HepG2 (cell line): ENCODE results near the gene KHNYN. TPM values are rescaled to one million over a fixed set of nuclear protein-coding genes. Genes with fewer than 3 reads are reported as not detected.

Source experiments
- CENPT ChIP-seq: sonication (generic); formaldehyde crosslinking; IDR thresholded peaks from 2 replicates; pipeline ENCODE4 v1.8.0; 2022; ENCODE audit warnings: low read depth, mild to moderate bottlenecking, moderate library complexity, missing genetic modification reagents
- HMG20A ChIP-seq: IDR thresholded peaks from 2 replicates; pipeline ENCODE4 v1.6.1; 2016; ENCODE audit warnings: borderline replicate concordance
- KLF15 ChIP-seq: sonication (generic); formaldehyde crosslinking; IDR thresholded peaks from 2 replicates; pipeline ENCODE4 v1.8.1; 2023; ENCODE audit warnings: borderline replicate concordance, mild to moderate bottlenecking, inconsistent platforms, missing genetic modification reagents, mixed read lengths
- MATR3 ChIP-seq: sonication (generic); formaldehyde crosslinking; IDR thresholded peaks from 2 replicates; pipeline ENCODE4 v1.4.0; 2020; ENCODE audit warnings: missing genetic modification reagents
- MXD1 ChIP-seq: sonication (generic); formaldehyde crosslinking; IDR thresholded peaks from 2 replicates; pipeline ENCODE4 v1.4.0; 2020; ENCODE audit warnings: mild to moderate bottlenecking, missing genetic modification reagents
- NFRKB ChIP-seq: fragments of 450-650 bp; IDR thresholded peaks from 2 replicates; pipeline ENCODE4 v1.6.1; 2017
- NR2C2 ChIP-seq: sonication (generic); formaldehyde crosslinking; IDR thresholded peaks from 2 replicates; pipeline ENCODE4 v1.4.0; 2020; ENCODE audit warnings: missing genetic modification reagents, mild to moderate bottlenecking, moderate library complexity, borderline replicate concordance
- REL ChIP-seq: sonication (generic); formaldehyde crosslinking; conservative IDR thresholded peaks from 2 replicates; pipeline ENCODE4 v1.8.0; 2022; ENCODE audit warnings: mild to moderate bottlenecking, missing genetic modification reagents, moderate library complexity
- SP4 ChIP-seq: sonication (generic); formaldehyde crosslinking; IDR thresholded peaks from 2 replicates; pipeline ENCODE4 v1.8.1; 2023; ENCODE audit warnings: mild to moderate bottlenecking, missing genetic modification reagents
- UBTF ChIP-seq: sonication (generic); formaldehyde crosslinking; IDR thresholded peaks from 2 replicates; pipeline ENCODE4 v1.4.0; 2020; ENCODE audit warnings: mild to moderate bottlenecking, missing genetic modification reagents
- ZBTB42 ChIP-seq: sonication (generic); formaldehyde crosslinking; IDR thresholded peaks from 2 replicates; pipeline ENCODE4 v1.5.0; 2020; ENCODE audit warnings: mild to moderate bottlenecking, missing genetic modification reagents
- ZFY ChIP-seq: sonication (generic); formaldehyde crosslinking; IDR thresholded peaks from 2 replicates; pipeline ENCODE4 v1.4.0; 2020; ENCODE audit warnings: missing genetic modification reagents
- ZKSCAN8 ChIP-seq: IDR thresholded peaks from 2 replicates; pipeline ENCODE4 v1.6.1; 2016; ENCODE audit warnings: borderline replicate concordance, missing genetic modification reagents, missing compliant biosample characterization
- ZNF138 ChIP-seq: sonication (generic); formaldehyde crosslinking; IDR thresholded peaks from 2 replicates; pipeline ENCODE4 v1.5.0; 2020; ENCODE audit warnings: mild to moderate bottlenecking, low read depth, missing genetic modification reagents
- ZNF407 ChIP-seq: sonication (generic); formaldehyde crosslinking; IDR thresholded peaks from one replicate; pipeline ENCODE4 v1.5.1; 2020; ENCODE audit warnings: mild to moderate bottlenecking, missing genetic modification reagents; ENCODE audit errors: not compliant biosample characterization
- ZNF737 ChIP-seq: sonication (generic); formaldehyde crosslinking; IDR thresholded peaks from 2 replicates; pipeline ENCODE4 v1.5.0; 2020; ENCODE audit warnings: missing genetic modification reagents, mild to moderate bottlenecking, borderline replicate concordance
- ZNF83 ChIP-seq: sonication (generic); formaldehyde crosslinking; IDR thresholded peaks from 2 replicates; pipeline ENCODE4 v1.4.0; 2020; ENCODE audit warnings: missing genetic modification reagents, mild to moderate bottlenecking, borderline replicate concordance
- polyA plus RNA-seq, 8 experiments: library from polyadenylated mRNA; depleted of rRNA in 3 of 8; stranded (reverse) in 7 of 8; unstranded in 1 of 8; fragments of >200 nt; fragmentation: Illumina TruSeq in 4 of 8; extraction: Trizol in 4 of 8; gene quantifications; 2 replicates each; pipeline versions ENCODE4 v1.2.1 to v1.2.3, GENCODE V29; 2011 to 2016; ENCODE audit warnings: low read depth in 4 of 8, missing spikeins in 1 of 8, mixed read lengths in 1 of 8; ENCODE audit not compliant: insufficient read depth in 1 of 8
- total RNA-seq, 5 experiments: library from RNA; depleted of rRNA; stranded (reverse); fragments of >200 nt; fragmentation: Illumina TruSeq; extraction: Trizol; gene quantifications; 2 replicates each; pipeline ENCODE4 v1.2.3, GENCODE V29; 2016; ENCODE audit warnings: low read depth in 1 of 5

KHNYN gene
- total and polyA plus RNA-seq, 2 of the 13 experiments (the other 11 are each of a cell fraction or from before 2014, with no cell fraction given): 52.8 to 75.7 TPM

- peak; percentile 87 for TF ChIP-seq ZNF407 (CRISPR knock-in tag)
- no peak for TF ChIP-seq REL
- peak; percentile 85 for TF ChIP-seq NR2C2 (CRISPR knock-in tag)
- peak; percentile 68 for TF ChIP-seq SP4 (CRISPR knock-in tag)
- TF ChIP-seq KLF15 (CRISPR knock-in tag): no peak
- TF ChIP-seq MATR3 (CRISPR knock-in tag): no peak
- TF ChIP-seq NFRKB: no peak
- peak; percentile 58; the same call in 1 of the 2 replicates for TF ChIP-seq HMG20A (CRISPR knock-in tag)
- peak; percentile 86; the same call in 1 of the 2 replicates for TF ChIP-seq ZNF83
- TF ChIP-seq ZKSCAN8: peak; percentile 51; the same call in 1 of the 2 replicates
- peak; percentile 100 for TF ChIP-seq ZFY (CRISPR knock-in tag)
- peak; percentile 94 for TF ChIP-seq ZNF737
- TF ChIP-seq UBTF (CRISPR knock-in tag): peak; percentile 88
- TF ChIP-seq CENPT: no peak
- TF ChIP-seq MXD1 (CRISPR knock-in tag): peak; percentile 67; the same call in 1 of the 2 replicates
- peak; percentile 92 for TF ChIP-seq ZNF138 (CRISPR knock-in tag)
- no peak for TF ChIP-seq ZBTB42 (CRISPR knock-in tag)
These were observed 52.0 kb downstream of the KHNYN start (continued) for GRCh38 chr14:24481622-24482324.
